H1 (cell line): Measurements from ENCODE around the gene SLIT3.

Source experiments
- CHD2 ChIP-seq: IDR thresholded peaks from 2 replicates; pipeline ENCODE4 v1.6.1; 2012; ENCODE audit warnings: low read length, improper control_type of control experiment
- EZH2 ChIP-seq: fragments of 200-600 bp; sonication (generic); IDR thresholded peaks from 2 replicates; pipeline ENCODE4 v1.7.1; 2012; ENCODE audit warnings: low read depth, mild to moderate bottlenecking, moderate library complexity, low read length, inconsistent platforms; ENCODE audit not compliant: severe bottlenecking
- POLR2A ChIP-seq, 2 experiments: IDR thresholded peaks; 1 replicate in 1 of 2; 2 replicates in 1 of 2; pipeline ENCODE4 v1.6.1; 2011; ENCODE audit warnings: low read depth in 2 of 2, low read length in 2 of 2, mild to moderate bottlenecking in 2 of 2; ENCODE audit errors: control extremely low read depth in 1 of 2
- POLR2AphosphoS5 ChIP-seq: IDR thresholded peaks from 2 replicates; pipeline ENCODE4 v1.6.1; 2011; ENCODE audit warnings: low read depth, low read length
- POU5F1 ChIP-seq: IDR thresholded peaks from 2 replicates; pipeline ENCODE4 v1.6.1; 2011; ENCODE audit warnings: low read depth, mild to moderate bottlenecking, low read length, moderate library complexity
- TAF1 ChIP-seq: IDR thresholded peaks from 2 replicates; pipeline ENCODE4 v1.6.1; 2011; ENCODE audit warnings: mild to moderate bottlenecking, low read depth, low read length
- TF ChIP-seq, protein P1 (sequence below), 3 experiments: IDR thresholded peaks; 1 replicate in 2 of 3; 2 replicates in 1 of 3; pipeline versions ENCODE4 v1.5.1 to v1.6.1; 2011; ENCODE audit warnings: low read length in 3 of 3, mild to moderate bottlenecking in 3 of 3, inconsistent platforms in 2 of 3, low read depth in 1 of 3, moderate library complexity in 1 of 3; ENCODE audit not compliant: insufficient read depth in 1 of 3; ENCODE audit errors: control extremely low read depth in 1 of 3
- TF ChIP-seq, protein P2 (sequence below): IDR thresholded peaks from 2 replicates; pipeline ENCODE4 v1.6.1; 2011; ENCODE audit warnings: low read length, improper control_type of control experiment

DNA sequence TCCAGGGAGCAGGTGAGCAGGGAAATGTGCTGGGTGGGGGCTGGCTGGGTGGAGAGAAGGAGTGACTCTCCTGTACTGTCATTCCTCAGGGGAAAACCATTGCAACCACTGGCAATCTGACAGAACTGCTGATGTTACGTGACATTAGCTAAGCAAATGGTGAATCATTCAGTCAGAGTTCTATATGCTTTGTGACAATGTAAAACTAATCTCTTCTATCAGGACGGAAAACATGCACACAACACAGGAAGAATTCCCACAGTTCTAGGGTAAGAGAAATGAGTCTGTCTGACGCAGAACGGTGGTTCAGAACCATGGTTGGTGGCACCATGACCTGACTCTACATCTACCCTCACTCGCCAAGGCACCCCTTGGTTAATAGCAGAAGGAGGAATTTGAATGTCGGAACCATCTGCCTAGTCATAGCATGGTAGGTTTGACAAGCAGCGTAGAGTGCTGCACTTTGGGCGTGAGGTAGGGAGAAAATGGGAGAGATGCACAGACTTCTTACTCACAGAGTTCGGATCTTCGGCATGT is 478.1 kb downstream of the SLIT3 start:
- TF ChIP-seq POLR2A (IDR thresholded peaks at IDR 0.05; ENCODE audit: control extremely low read depth in 1 of 2, low read depth in 2 of 2, low read length in 2 of 2), result no peak
- TF ChIP-seq, protein P1, sequence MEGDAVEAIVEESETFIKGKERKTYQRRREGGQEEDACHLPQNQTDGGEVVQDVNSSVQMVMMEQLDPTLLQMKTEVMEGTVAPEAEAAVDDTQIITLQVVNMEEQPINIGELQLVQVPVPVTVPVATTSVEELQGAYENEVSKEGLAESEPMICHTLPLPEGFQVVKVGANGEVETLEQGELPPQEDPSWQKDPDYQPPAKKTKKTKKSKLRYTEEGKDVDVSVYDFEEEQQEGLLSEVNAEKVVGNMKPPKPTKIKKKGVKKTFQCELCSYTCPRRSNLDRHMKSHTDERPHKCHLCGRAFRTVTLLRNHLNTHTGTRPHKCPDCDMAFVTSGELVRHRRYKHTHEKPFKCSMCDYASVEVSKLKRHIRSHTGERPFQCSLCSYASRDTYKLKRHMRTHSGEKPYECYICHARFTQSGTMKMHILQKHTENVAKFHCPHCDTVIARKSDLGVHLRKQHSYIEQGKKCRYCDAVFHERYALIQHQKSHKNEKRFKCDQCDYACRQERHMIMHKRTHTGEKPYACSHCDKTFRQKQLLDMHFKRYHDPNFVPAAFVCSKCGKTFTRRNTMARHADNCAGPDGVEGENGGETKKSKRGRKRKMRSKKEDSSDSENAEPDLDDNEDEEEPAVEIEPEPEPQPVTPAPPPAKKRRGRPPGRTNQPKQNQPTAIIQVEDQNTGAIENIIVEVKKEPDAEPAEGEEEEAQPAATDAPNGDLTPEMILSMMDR (IDR thresholded peaks at IDR 0.05; ENCODE audit: control extremely low read depth in 1 of 3, insufficient read depth in 1 of 3, low read depth in 1 of 3, low read length in 3 of 3), result no peak
- TF ChIP-seq EZH2, result no peak
- TF ChIP-seq, protein P2, sequence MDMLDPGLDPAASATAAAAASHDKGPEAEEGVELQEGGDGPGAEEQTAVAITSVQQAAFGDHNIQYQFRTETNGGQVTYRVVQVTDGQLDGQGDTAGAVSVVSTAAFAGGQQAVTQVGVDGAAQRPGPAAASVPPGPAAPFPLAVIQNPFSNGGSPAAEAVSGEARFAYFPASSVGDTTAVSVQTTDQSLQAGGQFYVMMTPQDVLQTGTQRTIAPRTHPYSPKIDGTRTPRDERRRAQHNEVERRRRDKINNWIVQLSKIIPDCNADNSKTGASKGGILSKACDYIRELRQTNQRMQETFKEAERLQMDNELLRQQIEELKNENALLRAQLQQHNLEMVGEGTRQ, result no peak
- no peak for TF ChIP-seq CHD2
- no peak for TF ChIP-seq POLR2AphosphoS5
- TF ChIP-seq TAF1, result no peak
- TF ChIP-seq POU5F1, result no peak
